ENCODE results near the gene KERA.

The KERA gene

GRCh38 chr12:91059211-91059610, 1.4 kb upstream of the KERA start:
- H3K4me3 ChIP-seq (ENCODE audit: low read depth, low read length), result no peak overlapping the region
- no peak for TF ChIP-seq CTCF (IDR thresholded peaks at IDR 0.05; ENCODE audit: low read depth, low read length)

GRCh38 chr12:91058786-91059185, 962 bp upstream of the KERA start:
- no peak for TF ChIP-seq CTCF (IDR thresholded peaks at IDR 0.05; ENCODE audit: low read depth, low read length)
- H3K4me3 ChIP-seq (ENCODE audit: low read depth, low read length), result no peak overlapping the region

GRCh38 chr12:91056488-91056887, 1.3 kb downstream of the KERA start:
- no peak overlapping the region for H3K4me3 ChIP-seq (ENCODE audit: low read depth, low read length)
- TF ChIP-seq CTCF (IDR thresholded peaks at IDR 0.05; ENCODE audit: low read depth, low read length), result no peak

GRCh38 chr12:91055976-91056375, 1.8 kb downstream of the KERA start:
- H3K4me3 ChIP-seq (ENCODE audit: low read depth, low read length), result no peak overlapping the region
- TF ChIP-seq CTCF (IDR thresholded peaks at IDR 0.05; ENCODE audit: low read depth, low read length), result no peak

- H3K4me3 ChIP-seq (ENCODE audit: low read depth, low read length), result no peak overlapping the region
- no peak for TF ChIP-seq CTCF (IDR thresholded peaks at IDR 0.05; ENCODE audit: low read depth, low read length)
Measured at GRCh38 chr12:91053951-91054715, 3.7 kb downstream of the KERA start.

- no peak overlapping the region for H3K4me3 ChIP-seq (ENCODE audit: low read depth, low read length)
- no peak for TF ChIP-seq CTCF (IDR thresholded peaks at IDR 0.05; ENCODE audit: low read depth, low read length)
Measured at GRCh38 chr12:91052026-91052425, 5.8 kb downstream of the KERA start.

- TF ChIP-seq CTCF (IDR thresholded peaks at IDR 0.05; ENCODE audit: low read depth, low read length), result no peak
- no peak overlapping the region for H3K4me3 ChIP-seq (ENCODE audit: low read depth, low read length)
Measured at GRCh38 chr12:91044586-91044985, 13.2 kb downstream of the KERA start.

All from WI38 (cell line).